ENCODE data around the gene IER3. TPM values are rescaled to one million over a fixed set of nuclear protein-coding genes. Genes with fewer than 3 reads are reported as not detected.
A peak's percentile ranks its signal among the peaks of the same experiment; 100 is the strongest.

The IER3 gene
- total and polyA plus RNA-seq, 2 of the 13 experiments (the other 11 are each of a cell fraction or from before 2014, with no cell fraction given) = 51.1 to 131 TPM

DNA sequence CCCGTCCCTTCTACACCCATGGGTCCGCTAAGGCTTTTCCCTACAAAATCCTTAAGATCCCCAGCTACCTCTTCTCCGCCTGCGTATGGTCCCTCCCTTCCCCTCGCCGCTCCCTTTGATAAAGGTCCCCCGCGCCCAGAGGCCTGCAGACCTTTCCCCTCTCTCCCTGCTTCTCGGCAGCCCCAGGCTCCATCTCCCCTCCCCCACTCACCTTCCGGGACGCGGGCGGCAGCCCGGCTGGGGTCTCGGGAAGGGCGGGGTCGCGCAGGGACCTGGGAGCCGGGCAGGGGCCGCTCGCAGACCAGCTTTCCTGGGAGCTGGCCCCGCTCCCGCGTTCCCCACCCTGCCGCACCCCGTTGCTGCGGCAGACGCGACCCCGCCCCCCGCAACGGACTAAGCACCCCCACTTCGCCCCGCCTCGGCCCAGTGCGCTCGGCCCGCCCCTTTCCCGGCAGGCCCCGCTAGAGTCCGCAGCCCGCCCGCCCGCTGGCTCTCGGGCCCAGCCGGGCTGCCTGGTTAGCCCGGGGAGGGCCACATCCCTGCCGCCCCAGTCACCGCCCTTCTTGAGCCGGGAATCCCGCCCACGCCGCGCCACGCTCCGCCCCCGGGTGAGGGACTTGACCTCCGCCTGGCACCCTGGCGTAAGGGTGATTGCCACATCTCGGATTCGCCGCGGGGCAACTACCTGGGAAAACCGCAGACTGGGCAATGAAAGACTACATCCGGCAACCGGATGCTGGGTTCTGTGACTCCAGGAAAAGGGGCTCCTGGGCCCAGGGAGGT is 1.8 kb downstream of the IER3 start, which contains the start of gene FLOT1 (continued):
- TF ChIP-seq, protein P1, sequence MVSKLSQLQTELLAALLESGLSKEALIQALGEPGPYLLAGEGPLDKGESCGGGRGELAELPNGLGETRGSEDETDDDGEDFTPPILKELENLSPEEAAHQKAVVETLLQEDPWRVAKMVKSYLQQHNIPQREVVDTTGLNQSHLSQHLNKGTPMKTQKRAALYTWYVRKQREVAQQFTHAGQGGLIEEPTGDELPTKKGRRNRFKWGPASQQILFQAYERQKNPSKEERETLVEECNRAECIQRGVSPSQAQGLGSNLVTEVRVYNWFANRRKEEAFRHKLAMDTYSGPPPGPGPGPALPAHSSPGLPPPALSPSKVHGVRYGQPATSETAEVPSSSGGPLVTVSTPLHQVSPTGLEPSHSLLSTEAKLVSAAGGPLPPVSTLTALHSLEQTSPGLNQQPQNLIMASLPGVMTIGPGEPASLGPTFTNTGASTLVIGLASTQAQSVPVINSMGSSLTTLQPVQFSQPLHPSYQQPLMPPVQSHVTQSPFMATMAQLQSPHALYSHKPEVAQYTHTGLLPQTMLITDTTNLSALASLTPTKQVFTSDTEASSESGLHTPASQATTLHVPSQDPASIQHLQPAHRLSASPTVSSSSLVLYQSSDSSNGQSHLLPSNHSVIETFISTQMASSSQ (IDR thresholded peaks at IDR 0.05; ENCODE audit: low read depth) = peak; percentile 25; the same call in 1 of the 2 replicates
- TF ChIP-seq, protein P1 (CRISPR knock-in tag; IDR thresholded peaks at IDR 0.05; ENCODE audit: borderline replicate concordance) = peak; percentile 96
- TF ChIP-seq ATF6 (CRISPR knock-in tag; conservative IDR thresholded peaks at IDR 0.05) (no peak), ZNF234 (CRISPR knock-in tag; conservative IDR thresholded peaks at IDR 0.05) (peak; percentile 76; the same call in 1 of the 2 replicates), NR2F6 (IDR thresholded peaks at IDR 0.05) (peak; percentile 84), NR2F6 (CRISPR knock-in tag; IDR thresholded peaks at IDR 0.05) (peak; percentile 95), ZNF570 (CRISPR knock-in tag; IDR thresholded peaks at IDR 0.05; ENCODE audit: borderline replicate concordance) (no peak), SP4 (CRISPR knock-in tag; IDR thresholded peaks at IDR 0.05) (peak; percentile 95), ZFY (CRISPR knock-in tag; IDR thresholded peaks at IDR 0.05) (peak; percentile 83), NFYB (CRISPR knock-in tag; IDR thresholded peaks at IDR 0.05) (peak; percentile 49; the same call in 1 of the 2 replicates), SOX13 (IDR thresholded peaks at IDR 0.05) (peak; percentile 35), SOX13 (CRISPR knock-in tag; conservative IDR thresholded peaks at IDR 0.05 in 1 of 2, IDR thresholded peaks at IDR 0.05 in 1 of 2) (peak in 1 of 2 experiments; percentile 81; a peak in 2 of 4 replicates), ZNF841 (CRISPR knock-in tag; IDR thresholded peaks at IDR 0.05; ENCODE audit: borderline replicate concordance) (peak; percentile 95; the same call in 1 of the 2 replicates), ZBTB21 (CRISPR knock-in tag; IDR thresholded peaks at IDR 0.05) (0 out of 2 replicates have a peak, but pooled peaks have one; percentile 24), ELF1 (CRISPR knock-in tag; IDR thresholded peaks at IDR 0.05) (peak; percentile 62), FUBP1 (CRISPR knock-in tag; IDR thresholded peaks at IDR 0.05; ENCODE audit: borderline replicate concordance) (no peak; the same call in 1 of the 2 replicates), RNF2 (conservative IDR thresholded peaks at IDR 0.05; ENCODE audit: low read depth) (no peak)
- TF ChIP-seq, protein P2, sequence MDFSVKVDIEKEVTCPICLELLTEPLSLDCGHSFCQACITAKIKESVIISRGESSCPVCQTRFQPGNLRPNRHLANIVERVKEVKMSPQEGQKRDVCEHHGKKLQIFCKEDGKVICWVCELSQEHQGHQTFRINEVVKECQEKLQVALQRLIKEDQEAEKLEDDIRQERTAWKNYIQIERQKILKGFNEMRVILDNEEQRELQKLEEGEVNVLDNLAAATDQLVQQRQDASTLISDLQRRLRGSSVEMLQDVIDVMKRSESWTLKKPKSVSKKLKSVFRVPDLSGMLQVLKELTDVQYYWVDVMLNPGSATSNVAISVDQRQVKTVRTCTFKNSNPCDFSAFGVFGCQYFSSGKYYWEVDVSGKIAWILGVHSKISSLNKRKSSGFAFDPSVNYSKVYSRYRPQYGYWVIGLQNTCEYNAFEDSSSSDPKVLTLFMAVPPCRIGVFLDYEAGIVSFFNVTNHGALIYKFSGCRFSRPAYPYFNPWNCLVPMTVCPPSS (IDR thresholded peaks at IDR 0.05) = no peak
- TF ChIP-seq, protein P3, sequence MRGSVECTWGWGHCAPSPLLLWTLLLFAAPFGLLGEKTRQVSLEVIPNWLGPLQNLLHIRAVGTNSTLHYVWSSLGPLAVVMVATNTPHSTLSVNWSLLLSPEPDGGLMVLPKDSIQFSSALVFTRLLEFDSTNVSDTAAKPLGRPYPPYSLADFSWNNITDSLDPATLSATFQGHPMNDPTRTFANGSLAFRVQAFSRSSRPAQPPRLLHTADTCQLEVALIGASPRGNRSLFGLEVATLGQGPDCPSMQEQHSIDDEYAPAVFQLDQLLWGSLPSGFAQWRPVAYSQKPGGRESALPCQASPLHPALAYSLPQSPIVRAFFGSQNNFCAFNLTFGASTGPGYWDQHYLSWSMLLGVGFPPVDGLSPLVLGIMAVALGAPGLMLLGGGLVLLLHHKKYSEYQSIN (CRISPR knock-in tag; IDR thresholded peaks at IDR 0.05; ENCODE audit: borderline replicate concordance) = no peak
